Measurements from ENCODE around the gene CCDC92B.

Gene CCDC92B

GRCh38 chr17:2778489-2778888, 29.0 kb upstream of the CCDC92B start:
- DNase-seq (ENCODE audit: low read depth), result no peak

DNA sequence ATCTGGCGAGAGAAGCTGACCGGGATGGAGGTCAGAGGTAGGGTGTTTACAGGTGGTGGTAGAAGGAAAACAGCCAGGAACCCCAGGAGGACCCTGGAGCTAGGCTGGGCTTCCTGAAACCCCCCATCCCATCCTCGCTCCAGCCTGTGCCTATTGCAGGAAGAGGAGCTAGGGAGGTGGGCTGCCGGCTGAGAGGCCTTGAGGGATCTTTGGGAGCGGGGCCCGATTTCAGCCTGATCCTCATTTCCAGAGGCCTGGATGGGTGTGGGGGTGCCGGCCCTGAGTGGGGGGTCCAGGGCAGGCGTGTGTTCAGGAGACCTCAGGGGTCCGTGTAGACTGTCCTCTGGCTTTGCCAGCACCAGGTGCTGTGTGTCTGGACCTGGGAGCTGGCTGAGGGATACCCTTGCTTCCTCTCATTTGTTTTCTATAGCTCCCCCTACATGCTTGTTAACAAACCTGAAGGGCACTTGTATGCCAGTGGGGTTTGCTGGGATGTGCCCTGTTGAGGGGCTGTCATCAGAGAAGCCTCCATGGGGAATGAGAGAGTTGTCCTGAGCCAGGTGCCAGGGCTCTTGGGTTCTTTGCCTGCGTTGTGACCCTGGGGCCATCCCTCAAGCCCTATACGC, 27.9 kb upstream of the CCDC92B start:
- DNase-seq (ENCODE audit: low read depth), result no peak

- DNase-seq (ENCODE audit: low read depth), result no peak
These were observed 27.3 kb upstream of the CCDC92B start for GRCh38 chr17:2776589-2777241.

DNA sequence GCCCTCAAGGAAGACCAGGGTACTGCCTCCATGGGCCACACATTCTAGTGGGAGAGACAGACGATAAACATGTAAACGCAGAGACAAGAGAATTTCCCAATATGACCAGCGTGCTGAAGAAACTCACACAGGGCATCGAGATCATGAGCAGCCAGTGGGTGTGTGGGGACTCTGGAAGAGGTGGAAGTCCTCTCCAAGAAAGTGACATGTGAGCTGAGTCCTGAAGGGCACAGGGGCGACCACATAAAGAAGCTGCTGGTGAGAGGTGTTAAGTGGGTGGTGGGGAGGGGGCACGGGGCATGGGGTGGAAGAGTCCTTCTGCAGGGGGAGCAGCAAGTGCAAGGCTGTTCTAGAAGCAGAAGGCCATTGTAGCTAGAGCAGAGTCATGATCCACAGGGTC, 25.8 kb upstream of the CCDC92B start:
- no peak for DNase-seq (ENCODE audit: low read depth)

- no peak for DNase-seq (ENCODE audit: low read depth)
These were observed 20.7 kb upstream of the CCDC92B start for GRCh38 chr17:2770129-2770528.

DNA sequence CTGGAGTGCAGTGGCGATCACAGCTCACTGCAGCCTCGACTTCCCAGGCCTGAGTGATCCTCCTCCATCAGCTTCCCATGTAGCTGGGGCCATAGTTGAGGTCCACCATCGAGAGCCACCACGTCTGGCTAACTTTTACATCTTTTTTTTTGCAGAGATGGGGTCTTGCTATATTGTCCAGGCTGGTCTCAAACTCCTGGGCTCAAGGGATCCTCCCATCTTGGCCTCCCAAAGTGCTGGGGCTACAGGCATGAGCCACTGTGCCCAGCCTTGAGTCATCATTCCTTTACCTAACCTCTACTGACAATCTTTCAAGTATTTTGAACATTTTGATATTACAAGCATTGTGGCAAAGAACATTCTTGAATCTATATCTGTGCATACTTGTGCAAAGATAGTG, 9.4 kb upstream of the CCDC92B start:
- no peak for DNase-seq (ENCODE audit: low read depth)

DNA sequence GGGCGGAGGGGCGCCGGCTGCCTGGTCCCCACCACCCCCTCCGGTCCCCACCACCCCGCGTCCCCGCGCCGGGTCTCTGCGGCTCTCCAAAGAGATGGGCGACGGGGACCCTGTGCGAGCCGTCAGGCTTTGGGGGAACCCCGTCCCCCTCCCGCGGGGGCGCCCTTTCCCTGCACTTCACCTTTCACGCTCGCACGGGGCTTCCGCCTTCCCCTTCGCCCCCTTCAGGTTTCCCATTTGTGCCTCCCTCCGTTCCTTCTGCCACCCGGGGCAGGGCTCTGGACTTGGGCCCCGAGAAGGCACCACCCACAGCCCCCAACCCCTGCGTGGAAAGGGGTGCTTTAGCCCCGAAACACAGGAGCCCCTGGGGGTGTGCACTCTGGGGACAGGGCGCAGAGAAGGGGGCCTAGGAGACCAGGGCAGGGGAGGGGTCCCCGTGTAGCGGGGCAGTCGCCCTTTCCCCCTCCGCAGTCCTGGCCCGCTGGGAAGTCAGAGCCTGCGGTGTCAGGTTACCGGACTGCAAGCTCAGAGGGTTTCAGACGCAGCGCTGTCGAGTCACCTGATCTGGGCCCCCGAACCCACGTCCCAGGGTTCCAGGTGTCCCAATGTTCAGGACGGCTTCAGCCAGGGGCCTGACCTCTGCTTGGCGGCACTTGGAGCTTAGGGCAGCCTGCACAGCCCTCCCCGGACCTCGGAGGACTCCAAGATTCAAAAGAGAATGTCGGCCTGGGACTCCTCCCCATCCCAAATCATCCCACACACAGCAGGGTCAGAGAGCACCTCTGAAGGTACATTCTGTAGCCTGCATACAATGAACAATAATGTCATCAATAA, 6.7 kb upstream of the CCDC92B start:
- no peak for DNase-seq (ENCODE audit: low read depth)

- no peak for DNase-seq (ENCODE audit: low read depth)
These were observed 2.0 kb upstream of the CCDC92B start for GRCh38 chr17:2751491-2751890.

DNA sequence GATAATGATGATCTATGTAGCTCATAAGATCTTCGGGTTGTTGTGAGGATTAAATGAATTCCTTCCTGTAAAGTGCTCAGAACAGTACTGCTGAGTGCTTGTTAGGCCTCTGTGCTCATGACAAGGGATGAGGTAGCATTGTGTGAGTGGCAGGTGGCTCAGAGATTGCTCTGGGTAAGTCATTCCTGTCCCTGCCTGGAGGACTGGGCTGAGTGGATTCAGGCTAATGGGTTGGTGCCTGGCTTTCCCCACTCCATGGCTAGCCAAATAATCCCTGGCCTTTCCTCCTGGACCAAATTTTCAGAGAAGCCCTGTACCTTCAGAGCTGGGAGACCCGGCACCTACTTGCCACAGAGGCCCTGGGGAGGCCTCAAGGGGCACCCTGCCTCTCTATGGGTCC, 1.3 kb upstream of the CCDC92B start:
- DNase-seq (ENCODE audit: low read depth), result no peak

DNA sequence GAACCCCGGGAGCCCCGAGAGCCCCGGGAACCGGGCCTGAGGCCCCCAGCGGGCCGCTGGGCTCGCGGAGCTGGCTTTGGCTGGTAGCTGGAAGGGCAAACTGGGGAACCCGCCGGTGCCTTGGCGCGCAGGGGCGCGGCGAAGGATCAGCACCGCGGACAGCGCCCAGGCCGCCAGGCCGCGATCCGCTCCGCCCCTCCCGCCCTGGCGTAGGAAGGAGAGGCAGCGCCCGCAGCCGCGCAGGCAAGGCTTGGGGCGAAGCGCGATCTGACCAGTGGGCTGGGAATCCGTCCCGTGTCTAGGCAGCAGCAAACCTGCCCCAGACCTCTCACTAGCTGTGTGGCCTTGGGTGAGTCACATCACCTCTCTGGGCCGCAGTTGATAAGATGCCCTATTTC, 331 bp upstream of the CCDC92B start:
- DNase-seq (ENCODE audit: low read depth), result peak; percentile 53

DNA sequence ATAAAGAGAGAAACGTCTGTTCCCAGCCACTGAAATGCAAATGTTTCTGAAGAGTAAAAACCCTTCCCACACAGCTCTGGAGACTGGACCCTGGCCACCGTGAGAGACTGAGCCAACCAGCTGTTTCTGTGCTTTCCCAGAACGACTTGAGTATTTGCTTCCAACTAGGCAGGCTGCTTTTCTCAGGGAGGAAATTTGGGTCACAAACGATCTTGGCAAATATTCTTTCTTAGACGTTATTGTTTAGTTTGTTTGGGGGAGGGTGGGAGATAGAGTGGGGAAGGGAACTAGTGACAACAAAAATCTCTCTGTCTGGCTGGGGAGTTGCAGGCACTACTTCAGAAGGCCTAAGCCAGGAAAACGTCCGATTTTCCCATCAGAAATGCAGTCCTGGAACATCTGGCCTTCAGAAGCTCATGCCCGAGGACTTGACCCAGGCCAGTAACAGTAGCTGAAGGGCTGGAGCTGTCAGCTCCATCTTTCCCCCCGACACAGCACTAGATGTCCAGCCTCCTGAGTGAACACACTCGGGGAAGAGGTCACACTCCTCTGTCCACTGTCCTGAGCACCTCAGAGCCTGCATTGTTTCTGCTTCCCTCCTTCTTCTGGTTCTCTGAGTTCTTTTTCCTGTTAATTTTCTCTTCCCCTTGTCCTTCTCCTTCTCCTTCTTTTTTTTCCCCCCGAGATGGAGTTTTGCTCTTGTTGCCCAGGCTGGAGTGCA, 4.0 kb downstream of the CCDC92B start:
- no peak for DNase-seq (ENCODE audit: low read depth)

DNA sequence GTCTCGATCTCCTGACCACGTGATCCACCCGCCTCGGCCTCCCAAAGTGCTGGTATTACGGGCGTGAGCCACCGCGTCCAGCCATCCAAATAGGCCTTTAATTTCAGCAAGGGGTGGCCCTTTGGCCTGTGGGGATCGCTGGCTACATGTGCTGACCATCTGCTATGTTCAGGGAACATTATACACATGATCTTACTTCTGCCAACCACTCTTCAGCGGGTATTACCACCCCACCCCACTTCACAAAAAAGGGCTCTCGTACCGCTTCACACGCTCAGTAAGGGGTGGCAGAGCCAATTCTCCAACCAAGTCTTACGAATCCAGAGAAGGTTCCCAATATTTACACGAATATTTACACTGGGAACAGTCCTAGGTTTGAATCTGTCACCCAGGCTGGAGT, 11.8 kb downstream of the CCDC92B start:
- no peak for DNase-seq (ENCODE audit: low read depth)

- no peak for DNase-seq (ENCODE audit: low read depth)
These were observed 12.5 kb downstream of the CCDC92B start for GRCh38 chr17:2736956-2737355.

DNA sequence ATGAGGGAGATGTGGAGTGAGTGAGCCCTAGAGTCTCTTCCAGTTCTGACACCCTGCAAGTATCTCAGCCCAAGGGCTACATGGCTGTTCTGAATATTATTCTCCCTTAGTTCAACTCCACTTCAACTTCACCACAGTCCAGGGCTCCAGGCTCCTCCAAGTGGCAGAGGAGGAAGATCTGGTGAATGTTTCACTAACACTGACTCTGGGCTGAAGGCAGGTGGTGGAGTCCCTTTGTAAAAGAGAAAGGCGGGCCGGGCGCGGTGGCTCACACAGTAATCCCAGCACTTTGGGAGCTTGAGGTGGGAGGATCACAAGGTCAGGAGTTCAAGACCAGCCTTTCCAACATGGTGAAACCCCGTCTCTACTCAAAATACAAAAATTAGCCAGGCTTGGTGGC, 13.6 kb downstream of the CCDC92B start:
- DNase-seq (ENCODE audit: low read depth), result no peak

DNA sequence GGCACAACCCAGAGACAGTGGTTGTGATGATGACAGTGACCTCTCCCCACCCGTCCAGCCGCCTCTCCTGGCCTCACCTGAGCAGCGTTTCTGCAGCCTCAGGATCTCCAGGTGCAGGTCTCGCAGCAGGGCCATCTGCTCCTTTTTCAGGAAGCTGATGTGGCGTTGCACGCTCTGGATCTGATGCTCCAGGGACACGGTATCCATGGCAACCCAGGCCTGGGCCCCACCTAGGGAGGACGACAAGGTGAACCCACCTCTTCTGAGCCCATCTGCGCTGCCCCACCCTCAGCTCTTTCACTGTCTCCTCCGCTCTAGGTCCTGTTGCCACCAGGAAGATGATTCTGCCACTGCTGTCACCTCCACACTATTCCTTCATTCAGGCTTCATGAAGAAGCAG, 14.5 kb downstream of the CCDC92B start:
- DNase-seq (ENCODE audit: low read depth), result no peak

DNA sequence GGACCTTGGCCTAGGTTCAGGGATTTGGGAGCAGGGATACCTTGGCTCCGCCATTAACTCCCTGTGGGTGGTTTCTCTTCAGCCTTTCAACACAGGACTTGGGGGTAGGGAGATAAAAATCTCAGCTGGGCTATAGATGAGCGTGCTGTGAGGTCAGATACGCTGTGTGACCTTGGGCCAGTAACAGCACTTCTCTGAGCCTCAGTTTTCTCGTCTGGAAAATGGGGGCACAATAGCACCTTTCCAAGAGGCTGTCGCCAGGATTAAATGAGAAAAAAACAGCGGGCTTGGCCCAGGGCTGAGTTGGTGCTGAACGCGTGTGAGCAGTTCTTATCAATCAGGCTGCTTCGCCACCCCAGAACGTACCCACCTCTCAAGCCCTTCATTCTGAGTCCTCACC, 17.6 kb downstream of the CCDC92B start:
- DNase-seq (ENCODE audit: low read depth), result no peak

- DNase-seq (ENCODE audit: low read depth), result no peak
These were observed 18.6 kb downstream of the CCDC92B start for GRCh38 chr17:2730764-2731353.

DNA sequence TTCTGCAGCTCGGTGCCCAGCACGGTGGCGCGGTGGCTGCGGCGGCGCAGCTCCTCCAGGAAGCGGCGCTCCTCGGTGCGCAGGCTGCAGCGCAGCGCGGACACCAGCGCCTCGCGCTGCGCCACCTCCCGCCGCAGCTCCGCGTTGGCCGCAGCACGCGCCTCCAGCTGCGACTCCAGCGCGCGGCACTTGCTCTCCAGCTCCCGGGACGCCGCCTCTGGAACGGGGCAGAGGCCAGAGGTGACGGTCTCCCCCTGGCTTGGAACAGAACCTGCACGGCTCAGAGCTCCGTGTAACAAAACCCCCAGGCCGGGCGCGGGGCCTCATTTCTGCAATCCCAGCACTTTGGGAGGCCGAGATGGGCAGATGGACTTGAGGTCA, 24.7 kb downstream of the CCDC92B start:
- DNase-seq (ENCODE audit: low read depth), result peak; percentile 39

DNA sequence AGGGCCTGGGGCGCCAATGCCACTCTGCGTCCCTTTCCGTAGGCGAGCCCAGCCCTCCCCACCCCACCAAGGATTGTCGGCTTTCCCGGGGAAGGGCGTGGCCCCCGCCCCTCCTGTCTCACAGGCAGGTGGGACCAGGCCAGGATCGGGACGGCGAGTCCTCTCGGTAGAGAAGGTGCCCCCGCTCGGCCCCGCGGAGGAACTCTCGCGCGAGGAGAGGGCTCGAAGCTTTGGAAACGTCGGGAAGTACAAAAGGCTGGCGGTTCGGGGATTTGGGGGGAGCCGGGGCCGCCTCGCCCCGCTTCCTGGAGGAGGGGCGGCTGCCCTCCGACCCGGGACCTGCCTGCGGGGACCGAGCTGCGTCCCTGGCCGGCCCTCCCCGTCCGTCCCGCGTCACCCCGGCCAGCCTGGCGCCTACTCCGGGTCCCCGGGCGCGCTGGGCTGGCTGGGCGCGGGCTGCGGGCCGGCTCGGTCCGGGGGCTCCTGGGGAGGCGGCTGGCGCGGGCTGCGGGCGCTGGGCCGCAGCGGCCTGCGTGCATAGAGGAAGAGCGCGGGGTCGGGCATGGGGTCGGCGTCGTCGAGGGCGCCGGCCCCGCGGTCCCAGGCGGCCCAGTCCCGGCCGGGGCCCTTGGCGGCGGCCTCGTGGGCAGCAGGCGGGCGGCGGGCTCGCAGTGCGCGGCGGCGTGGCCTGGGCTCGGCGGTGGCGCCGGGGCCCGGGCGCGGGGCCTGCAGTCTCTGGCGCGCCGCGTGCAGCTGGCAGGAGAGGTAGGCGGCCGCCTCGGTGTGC, 25.3 kb downstream of the CCDC92B start:
- no peak for DNase-seq (ENCODE audit: low read depth)

GRCh38 chr17:2723505-2723996, 25.9 kb downstream of the CCDC92B start:
- DNase-seq (ENCODE audit: low read depth), result no peak

GRCh38 chr17:2722611-2723010, 26.8 kb downstream of the CCDC92B start:
- DNase-seq (ENCODE audit: low read depth), result no peak
